Measurements from ENCODE around the gene OCEL1.
"Not testable (repeated sequence)": the region's sequence is repeated elsewhere in the genome, so short reads cannot be mapped to it uniquely, and the experiment has no call there.

Gene OCEL1, protein sequence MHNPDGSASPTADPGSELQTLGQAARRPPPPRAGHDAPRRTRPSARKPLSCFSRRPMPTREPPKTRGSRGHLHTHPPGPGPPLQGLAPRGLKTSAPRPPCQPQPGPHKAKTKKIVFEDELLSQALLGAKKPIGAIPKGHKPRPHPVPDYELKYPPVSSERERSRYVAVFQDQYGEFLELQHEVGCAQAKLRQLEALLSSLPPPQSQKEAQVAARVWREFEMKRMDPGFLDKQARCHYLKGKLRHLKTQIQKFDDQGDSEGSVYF

DNA sequence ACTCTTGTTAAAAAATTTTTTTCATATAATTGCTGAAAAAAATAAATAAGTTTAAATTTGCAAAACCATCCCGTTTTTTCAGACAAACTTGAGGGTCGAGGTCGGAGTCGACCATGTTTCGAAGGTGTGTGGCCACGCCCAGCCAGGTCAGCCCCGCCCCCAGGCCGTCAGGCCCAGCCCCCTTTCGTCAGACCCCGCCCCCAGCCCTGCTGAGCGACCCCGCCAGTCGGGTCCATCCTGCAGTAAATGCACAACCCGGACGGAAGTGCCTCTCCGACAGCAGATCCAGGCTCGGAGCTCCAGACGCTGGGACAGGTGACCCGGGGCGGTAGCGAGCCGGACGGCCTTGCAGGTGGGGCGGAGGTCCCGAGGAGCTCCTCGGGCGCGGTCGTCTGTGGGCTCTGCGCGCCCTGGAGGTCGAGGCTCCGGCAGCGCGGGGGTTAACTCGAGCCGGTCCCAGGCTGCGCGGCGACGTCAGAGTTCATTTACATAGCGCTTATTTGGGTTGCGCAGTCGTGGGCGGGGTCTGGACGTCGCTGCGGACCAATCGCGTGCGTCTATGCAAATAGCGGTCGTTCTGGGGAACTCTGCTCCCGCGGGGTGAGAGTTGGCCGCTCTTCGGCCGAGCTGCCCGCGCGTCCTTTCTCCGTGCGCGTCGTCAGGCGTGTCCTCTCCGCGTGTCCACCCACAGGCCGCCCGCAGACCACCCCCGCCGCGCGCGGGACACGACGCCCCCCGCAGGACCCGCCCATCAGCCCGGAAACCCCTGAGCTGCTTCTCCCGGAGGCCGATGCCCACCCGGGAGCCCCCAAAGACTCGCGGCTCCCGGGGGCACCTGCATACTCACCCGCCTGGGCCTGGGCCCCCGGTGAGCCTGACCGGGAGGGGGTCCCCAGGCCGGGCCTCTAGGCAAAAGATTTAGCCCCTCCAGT, at the start of gene OCEL1:
Gene OCEL1, plus strand, starts transcription at position 225 of the 932 bp plus-strand sequence. Its CDS starts 22 bp downstream, at position 247.
- peak; percentile 85 for DNase-seq (ENCODE audit: low read depth)

DNA sequence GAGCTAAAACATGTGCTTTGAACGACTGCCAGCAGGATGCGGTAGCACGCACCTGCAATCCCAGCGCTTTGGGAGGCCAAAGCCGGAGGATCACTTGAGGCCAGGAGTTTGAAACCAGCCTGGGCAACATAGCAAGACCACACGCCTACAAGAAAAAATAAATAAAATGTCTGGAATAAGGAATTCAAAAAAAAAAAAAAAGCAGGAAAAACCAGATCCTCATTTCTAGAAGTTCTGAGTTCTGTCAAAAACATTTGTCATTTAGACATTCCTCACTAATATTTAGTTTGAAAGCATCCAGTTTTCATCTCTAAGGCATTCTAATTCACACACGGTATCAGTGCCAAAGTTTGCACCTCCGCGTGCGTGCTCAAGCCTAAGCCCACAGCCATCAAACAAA, 47.7 kb upstream of the OCEL1 start:
- DNase-seq (ENCODE audit: low read depth): no peak

DNA sequence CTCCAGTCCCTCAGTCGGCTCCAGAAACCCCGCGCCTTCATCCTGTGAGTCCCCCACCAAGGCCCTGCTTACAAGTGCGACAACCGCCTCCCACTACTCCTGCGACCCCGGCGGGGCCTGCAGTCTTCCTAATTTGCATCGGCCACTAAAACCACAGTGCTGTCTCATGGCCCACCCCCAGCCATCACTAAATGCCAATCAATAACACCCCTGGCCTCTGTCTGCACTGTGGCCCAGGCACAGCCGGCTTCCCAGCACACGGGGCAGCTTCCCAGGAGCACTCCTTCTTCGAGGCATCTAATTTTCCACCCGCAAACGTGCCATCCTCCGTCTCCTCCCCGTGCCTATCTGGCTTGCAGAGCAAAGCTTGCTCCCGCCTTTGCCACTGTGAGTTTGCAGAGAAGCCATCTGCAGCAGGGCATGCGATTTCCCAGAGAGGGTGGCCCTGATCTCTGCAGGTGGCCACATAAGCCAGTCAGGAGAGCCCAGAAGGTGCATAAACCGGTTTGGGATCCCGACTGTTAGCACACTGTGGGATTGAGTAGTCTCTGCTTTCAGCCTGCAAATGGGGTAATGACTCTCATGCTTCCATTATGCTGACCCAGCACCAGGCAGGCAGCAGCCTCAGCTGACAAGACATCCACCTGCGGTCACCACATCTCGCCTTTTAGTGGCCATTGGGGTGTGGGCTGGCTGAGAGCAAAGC, 44.9 kb upstream of the OCEL1 start:
- DNase-seq (ENCODE audit: low read depth): no peak

DNA sequence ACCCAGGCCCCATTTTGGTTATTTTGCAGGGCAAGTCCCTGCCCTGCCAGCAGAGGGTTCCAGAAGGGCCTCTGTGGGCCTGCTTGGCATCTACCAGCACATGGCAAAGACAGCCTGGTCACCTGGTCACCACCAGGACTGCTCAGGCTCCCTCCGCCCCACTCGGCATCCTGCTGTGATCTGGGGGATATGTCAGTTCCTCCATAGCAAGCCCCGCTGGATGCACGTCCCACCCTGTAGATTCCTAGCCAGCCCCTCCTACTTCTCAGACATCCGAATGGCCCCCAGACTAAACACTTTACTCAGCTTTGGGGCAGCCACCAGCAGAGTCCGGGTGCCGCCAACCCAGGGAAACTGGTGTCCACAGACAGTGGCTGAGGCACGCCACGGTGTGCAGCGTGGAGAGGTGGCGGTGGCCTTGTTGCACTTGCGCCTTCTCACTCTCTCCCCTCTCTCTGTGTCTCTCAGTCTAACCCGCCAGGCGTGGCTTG, 42.7 kb upstream of the OCEL1 start:
- no peak for DNase-seq (ENCODE audit: low read depth)

DNA sequence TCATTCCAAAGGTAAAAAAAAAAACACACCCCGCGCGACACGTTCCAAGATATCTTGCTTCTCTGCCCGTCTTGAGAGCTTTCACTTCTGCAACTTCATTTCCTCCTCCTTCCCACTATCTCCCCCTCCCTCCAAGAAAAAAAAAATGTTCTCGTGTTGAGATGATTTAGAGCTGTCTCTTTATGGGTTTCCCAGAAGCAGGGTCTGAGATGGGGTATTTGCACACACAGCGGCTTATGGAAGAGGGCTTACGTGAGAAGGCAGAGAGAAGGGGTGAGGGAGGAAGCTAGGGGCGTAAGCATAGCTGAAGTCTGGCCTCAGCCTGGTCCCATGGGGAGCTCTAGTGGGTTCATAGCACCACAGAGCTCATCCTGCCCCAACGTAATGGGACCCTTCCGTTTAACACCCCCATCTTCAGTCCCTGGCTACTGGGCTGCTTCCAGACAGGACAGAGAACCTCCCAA, 42.1 kb upstream of the OCEL1 start:
- DNase-seq (ENCODE audit: low read depth): no peak

DNA sequence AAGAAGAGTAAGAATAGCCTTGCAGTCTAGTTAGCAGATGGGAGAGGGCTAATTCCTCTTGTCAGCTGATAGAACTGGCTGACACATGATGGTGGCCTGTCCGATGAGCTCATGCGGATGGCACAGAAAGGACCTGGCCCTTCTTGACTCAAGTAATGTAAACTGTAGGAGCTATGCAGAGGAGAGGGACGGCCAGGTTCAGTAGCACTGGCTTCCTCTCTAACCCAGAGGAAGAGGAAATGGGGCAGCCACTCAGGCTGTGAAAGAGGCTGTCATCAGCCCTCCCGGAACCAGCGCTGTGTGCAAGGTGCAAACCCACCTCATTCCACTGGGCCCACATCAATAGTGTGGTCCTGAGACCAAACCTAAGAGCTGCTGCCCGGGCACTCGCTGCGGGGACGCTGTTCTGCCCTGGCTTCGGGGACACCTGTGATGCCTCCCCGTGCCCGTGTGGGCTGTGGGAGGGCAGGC, 41.6 kb upstream of the OCEL1 start:
- DNase-seq (ENCODE audit: low read depth): no peak

DNA sequence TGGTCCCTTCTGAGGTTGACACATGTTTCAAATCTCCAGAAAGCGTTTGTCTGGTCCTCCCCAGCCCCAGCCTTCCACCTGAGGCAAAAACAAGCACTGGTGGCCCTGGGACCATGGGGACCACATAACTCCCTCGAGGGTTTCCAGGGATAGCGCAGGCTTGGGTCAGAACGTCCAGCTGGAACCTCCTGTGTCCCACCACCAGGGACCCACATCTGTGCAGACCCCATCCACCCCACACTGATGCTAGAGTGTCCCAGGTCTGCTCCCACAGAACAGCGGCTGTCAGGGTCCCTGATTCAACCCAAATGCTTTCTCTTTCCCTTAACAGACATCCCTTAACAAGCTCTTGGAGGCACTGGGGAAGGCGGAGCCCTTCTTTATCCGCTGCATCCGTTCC, 40.4 kb upstream of the OCEL1 start:
- no peak for DNase-seq (ENCODE audit: low read depth)

DNA sequence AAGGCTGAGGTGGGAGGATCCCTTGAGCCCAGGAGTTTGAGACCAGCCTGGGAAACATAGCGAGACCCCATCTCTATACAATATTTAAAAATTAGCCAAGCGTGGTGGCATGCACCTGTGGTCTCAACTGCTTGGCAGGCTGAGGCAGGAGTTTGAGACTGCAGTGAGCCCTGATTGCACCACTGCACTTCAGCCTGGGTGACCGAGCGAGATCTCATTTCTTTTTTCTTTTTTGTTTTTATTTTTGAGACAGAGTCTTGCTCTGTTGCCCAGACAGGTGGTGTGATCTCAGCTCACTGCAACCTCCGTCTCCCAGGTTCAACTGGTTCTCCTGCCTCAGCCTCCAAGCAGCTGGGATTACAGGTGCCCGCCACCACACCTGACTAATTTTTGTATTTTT, 34.3 kb upstream of the OCEL1 start:
- not testable (repeated sequence) for DNase-seq (ENCODE audit: low read depth)

DNA sequence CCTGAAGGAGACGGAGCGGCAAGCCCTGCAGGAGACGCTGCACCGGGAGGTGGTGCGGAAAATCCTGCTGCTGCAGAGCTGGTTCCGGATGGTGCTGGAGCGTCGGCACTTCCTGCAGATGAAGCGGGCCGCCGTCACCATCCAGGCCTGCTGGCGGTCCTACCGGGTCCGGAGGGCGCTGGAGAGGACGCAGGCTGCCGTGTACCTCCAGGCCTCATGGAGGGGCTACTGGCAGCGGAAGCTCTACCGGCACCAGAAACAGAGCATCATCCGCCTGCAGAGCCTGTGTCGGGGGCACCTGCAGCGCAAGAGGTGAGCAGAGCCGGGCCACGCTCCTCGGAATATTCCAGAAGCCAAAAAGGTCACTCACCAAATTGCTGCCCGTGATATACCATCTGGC, 33.3 kb upstream of the OCEL1 start:
- no peak for DNase-seq (ENCODE audit: low read depth)

DNA sequence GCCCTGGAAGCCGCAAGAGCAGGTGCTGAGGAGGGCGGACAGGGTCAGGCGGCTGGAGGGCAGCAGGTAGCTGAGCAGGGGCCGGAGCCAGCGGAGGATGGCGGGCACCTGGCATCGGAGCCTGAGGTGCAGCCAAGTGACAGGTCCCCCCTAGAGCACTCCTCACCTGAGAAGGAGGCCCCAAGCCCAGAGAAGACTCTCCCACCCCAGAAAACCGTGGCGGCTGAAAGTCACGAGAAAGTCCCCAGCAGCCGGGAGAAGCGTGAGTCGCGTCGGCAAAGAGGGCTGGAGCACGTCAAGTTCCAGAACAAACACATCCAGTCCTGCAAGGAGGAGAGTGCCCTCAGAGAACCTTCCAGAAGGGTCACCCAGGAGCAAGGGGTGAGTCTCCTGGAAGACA, 31.4 kb upstream of the OCEL1 start:
- DNase-seq (ENCODE audit: low read depth): no peak

DNA sequence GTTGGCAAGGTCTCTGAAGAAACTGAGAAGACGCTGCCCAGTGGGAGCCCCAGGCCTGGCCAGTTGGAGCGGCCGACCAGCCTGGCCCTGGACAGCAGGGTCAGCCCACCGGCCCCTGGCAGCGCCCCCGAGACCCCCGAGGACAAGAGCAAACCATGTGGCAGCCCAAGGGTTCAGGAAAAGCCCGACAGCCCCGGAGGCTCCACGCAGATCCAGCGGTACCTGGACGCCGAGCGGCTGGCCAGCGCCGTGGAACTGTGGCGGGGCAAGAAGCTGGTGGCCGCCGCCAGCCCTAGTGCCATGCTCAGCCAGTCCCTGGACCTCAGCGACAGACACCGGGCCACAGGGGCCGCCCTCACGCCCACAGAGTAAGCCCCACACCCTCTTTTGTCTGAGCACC, 30.9 kb upstream of the OCEL1 start:
- no peak for DNase-seq (ENCODE audit: low read depth)

DNA sequence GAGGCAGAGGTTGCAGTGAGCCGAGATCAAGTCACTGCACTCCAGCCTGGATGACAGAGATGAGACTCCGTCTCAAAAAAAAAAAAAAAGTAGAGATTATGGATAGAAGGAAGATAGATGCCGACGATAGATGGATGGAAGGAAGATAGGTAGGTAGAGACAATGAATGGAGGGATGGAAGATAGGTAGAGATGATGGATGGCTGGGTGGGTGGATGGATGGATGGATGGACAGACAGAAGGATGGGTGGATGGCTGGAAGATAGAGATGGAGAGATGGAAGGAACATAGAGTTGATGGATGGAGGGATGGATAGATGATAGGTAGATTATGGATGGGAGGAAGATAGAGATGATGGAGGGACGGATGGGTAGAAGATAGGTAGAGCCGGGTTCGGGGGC, 29.4 kb upstream of the OCEL1 start:
- DNase-seq (ENCODE audit: low read depth): no peak

DNA sequence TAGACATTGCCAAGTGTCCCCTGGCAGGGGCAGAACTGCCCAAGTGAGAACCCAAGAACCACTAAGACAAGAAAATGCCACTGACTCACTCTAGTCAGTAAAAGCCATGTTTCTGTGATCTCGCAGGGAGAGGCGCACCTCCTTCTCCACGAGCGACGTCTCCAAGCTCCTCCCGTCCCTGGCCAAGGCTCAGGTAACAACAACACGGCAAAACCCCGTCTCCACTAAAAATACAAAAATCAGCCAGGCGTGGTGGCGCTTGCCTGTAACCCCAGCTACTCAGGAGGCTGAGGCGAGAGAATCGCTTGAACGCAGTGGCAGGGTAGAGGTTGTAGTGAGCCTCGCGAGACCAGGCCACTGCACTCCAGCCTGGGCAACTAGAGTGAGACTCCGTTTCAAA, 28.4 kb upstream of the OCEL1 start:
- no peak for DNase-seq (ENCODE audit: low read depth)

DNA sequence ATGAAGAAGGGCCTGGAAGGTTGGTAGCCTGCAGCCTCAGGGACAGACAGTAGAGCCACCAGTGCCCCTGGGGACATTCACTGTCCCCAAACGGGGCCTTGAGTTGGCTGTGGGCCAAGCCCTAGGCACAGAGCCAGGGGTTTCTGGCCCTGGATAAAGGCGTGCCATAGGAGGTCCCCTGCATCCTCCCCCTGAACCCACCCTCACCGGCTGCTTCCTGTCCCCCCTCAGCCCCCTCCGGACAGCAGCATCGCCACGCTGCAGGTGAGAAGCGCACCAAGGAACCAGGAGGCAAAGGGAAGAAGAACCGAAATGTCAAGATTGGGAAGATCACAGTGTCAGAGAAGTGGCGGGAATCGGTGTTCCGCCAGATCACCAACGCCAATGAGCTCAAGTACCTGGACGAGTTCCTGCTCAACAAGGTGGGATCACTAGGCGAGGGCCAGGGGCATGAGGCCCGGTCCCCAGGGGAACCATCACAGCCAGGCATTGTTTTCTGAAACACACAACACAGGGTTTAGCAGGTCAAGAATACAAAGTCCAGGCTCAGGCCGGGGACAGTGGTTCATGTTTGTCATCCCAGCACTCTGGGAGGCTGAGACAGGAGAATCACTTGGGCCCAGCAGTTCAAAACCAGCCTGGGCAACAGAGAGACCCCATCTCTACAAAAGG, 25.5 kb upstream of the OCEL1 start:
- DNase-seq (ENCODE audit: low read depth): no peak

DNA sequence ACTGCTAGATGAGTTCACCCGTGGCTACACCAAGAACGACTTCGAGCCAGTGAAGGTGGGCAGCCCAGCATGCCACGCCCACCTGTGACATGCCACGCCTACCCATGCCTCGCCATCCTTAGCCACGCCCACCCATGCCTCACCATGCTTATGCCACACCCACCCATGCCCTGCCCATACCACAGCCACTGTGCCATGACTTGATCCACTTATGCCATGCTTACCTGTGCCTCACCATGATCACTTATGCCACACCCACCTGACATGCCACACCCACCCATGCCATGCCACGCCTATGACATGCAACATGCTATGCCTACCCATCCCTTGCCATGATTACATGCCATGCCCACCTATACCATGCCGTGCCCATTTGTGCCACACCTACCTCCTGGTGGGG, 23.8 kb upstream of the OCEL1 start:
- DNase-seq (ENCODE audit: low read depth): no peak

DNA sequence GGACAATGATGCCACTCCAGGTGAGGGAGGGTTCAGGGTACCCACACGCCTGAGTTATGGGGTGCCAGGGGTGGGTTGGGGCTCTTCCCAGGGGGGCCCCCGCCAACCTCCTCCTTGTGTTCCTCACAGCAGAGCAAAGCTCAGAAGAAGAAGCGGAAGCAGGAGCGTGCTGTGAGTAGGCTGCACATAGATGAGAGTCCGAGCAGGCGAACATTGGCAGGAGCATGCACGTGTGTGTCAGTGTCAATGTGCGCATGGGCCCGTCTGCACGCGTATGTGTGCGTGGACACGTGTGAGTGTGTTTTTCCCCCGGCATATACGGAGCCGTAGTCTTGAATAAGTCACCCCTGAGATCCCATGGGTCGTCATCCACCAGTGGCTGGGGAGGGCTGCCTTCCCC, 23.3 kb upstream of the OCEL1 start:
- no peak for DNase-seq (ENCODE audit: low read depth)

DNA sequence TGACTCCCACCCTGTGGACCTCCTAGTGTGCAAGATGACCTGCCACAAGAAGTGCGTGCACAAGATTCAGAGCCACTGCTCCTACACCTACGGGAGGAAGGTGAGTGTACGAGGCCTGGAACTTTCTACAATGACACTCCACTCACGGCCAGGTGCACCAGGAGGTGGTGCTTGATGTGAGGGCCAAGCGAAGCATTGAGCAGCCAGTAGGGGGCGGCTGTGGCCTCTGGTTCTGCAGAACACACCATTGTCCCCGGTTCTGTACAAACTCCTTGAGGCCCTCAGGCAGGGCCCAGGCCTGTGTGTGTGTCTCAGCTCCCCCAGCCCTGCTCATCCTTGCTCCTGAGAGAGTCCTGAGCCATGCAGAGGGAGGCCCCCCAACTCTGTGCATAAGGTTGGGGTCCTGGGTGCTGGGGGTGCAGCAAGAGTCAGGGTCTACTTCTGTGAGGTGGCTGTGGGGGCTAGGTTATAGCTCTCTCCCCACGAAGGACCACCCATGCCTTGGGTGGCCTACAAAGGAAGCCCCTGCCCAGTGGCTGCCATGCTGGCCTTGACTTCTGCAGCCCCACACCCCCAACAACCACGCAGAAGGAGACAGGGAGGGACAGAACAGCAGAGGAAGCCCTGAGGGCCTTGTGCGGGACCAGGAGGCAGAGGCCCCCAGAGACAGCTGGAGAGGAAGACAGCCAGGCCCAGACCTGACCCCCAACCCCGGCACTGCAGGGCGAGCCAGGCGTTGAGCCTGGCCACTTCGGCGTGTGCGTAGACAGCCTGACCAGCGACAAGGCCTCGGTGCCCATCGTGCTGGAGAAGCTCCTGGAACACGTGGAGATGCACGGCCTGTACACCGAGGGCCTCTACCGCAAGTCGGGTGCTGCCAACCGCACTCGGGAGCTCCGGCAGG, 20.5 kb upstream of the OCEL1 start:
- DNase-seq (ENCODE audit: low read depth): no peak

DNA sequence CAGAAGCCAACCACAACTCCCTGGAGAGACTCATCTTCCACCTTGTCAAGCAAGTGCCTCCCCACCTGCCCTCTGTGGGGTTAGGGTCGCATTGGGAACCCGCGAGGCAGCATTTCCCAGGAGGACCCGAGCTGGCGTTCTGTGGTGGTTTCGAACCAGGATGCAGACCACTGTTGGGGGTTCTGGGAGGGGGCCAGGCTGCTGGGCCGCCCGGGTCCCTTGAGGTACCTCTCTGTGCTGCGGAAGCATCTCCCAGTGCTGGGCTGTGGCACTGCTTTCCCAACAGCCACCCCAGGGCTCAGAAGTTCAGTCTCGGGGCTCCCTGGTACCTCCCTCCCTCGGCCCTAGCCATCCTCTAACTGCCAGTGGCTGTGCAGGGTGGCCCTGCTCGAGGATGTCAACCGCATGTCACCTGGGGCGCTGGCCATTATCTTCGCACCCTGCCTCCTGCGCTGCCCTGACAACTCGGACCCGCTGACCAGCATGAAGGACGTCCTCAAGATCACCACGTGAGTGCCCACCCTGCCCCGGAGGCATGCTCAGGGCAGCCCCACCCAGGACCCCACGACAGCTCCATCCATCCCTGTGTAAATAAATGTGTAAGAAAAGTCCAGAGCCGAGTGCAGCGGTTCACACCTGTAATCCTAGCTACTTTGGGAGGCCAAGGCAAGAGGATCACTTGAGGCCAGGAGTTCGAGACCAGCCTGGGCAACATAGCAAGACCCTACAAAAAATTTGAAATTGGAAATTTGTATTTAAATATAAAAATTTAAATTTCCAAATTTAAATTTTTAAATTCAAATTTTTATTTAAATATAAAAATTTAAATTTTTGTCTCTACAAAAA, 19.1 kb upstream of the OCEL1 start:
- DNase-seq (ENCODE audit: low read depth): no peak

DNA sequence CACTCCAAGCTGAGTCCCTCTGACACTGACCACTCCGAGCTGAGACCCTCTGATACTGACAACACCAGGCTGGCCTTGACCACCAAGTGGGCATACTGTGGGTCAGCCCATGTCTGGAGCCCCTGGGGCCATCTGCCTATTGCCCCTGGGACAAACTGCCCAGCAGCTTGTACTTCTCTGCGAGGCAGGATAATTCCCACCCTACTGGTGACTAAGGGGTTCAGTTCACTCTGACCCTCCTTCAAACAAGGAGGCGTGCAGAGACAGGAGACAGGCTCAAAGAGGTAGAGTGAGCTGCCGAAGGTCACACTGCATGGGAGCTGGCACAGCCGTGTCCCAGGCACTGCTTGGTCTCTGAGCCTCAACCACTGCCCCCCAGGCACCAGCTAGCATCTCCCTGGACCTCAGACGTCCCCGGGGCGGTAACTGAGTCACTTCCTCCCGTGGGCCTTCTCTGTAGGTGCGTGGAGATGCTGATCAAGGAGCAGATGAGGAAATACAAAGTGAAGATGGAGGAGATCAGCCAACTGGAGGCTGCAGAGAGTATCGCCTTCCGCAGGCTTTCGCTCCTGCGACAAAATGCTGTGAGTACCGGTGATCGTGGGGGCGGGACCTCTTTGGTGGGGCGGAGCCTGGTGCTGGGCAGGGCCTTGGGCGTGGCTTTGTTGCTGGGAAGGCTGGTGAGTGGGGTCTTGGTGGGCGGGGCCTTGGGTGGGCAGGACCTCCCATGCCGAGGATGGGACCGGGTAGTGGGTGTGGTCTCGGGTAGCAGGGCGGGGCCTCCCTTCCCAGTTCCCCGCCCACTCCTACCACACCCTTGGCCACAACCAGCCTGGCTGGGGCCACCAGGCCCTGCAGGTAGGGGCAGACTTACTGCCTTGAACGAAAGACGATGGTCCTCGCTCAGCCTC, 16.6 kb upstream of the OCEL1 start:
- no peak for DNase-seq (ENCODE audit: low read depth)
